Transverse colon (tissue), 4 donors: ENCODE data around the gene FNBP1. TPM values are rescaled to one million over a fixed set of nuclear protein-coding genes. Genes with fewer than 3 reads are reported as not detected.
"Not testable (repeated sequence)": the region's sequence is repeated elsewhere in the genome, so short reads cannot be mapped to it uniquely, and the experiment has no call there.

Experiments
- DNase-seq: peaks from one replicate; pipeline ENCODE4 v3.0.0-alpha.2; 2019
- H3K27ac ChIP-seq, 4 donors: fragments of 200-600 bp; sonication (generic); 2 replicates each; pipeline ENCODE4 v1.5.1; 2016 to 2018; ENCODE audit warnings: inconsistent platforms in 4 of 4
- H3K27me3 ChIP-seq: fragments of 200-600 bp; sonication (generic); 2 replicates; pipeline ENCODE4 v1.5.1; 2017; ENCODE audit warnings: inconsistent platforms
- H3K36me3 ChIP-seq, 4 donors: fragments of 200-600 bp; sonication (generic); 2 replicates each; pipeline ENCODE4 v1.5.1; 2017 to 2019; ENCODE audit warnings: inconsistent platforms in 4 of 4
- H3K4me1 ChIP-seq, 4 donors: fragments of 200-600 bp; sonication (generic); 2 replicates each; pipeline ENCODE4 v1.5.1; 2017 to 2020; ENCODE audit warnings: inconsistent platforms in 4 of 4
- H3K4me3 ChIP-seq, 4 donors: fragments of 200-600 bp; sonication (generic); 1 replicate in 1 of 4; 2 replicates in 3 of 4; pipeline versions ENCODE4 v1.5.1 to v1.6.1; 2017 to 2019; ENCODE audit warnings: inconsistent platforms in 4 of 4
- H3K9me3 ChIP-seq, 2 donors: fragments of 200-600 bp; sonication (generic); 2 replicates each; pipeline ENCODE4 v1.5.1; 2017 to 2019; ENCODE audit warnings: inconsistent platforms in 2 of 2
- CTCF ChIP-seq, 5 experiments: fragments of 200-600 bp in 3 of 5; fragments of 450-650 bp in 2 of 5; sonication (generic) in 3 of 5; IDR thresholded peaks; 1 replicate in 2 of 5; 2 replicates in 3 of 5; pipeline ENCODE4 v1.5.1; 2016 to 2017; ENCODE audit warnings: antibody characterized with exemption in 5 of 5, inconsistent platforms in 3 of 5, mild to moderate bottlenecking in 2 of 5, moderate library complexity in 1 of 5
- EP300 ChIP-seq: sonication (generic); formaldehyde crosslinking; IDR thresholded peaks from one replicate; pipeline ENCODE4 v1.6.1; 2017; ENCODE audit warnings: antibody characterized with exemption, low read depth
- POLR2A ChIP-seq: fragments of 450-650 bp; IDR thresholded peaks from one replicate; pipeline ENCODE4 v1.6.1; 2016; ENCODE audit warnings: antibody characterized with exemption, mild to moderate bottlenecking, moderate library complexity
- POLR2AphosphoS5 ChIP-seq, 3 donors: sonication (generic); formaldehyde crosslinking; IDR thresholded peaks; one replicate each; pipeline ENCODE4 v1.6.1; 2016; ENCODE audit warnings: antibody characterized with exemption in 3 of 3
- WGBS, 2 donors: methylation state at CpG; one replicate each; pipeline ENCODE4 v1.1.5; 2018; ENCODE audit warnings: low coverage in 1 of 2; 5-methylcytosine and 5-hydroxymethylcytosine counted together
- in situ Hi-C, 4 donors: fragments of 200-750 bp; cut with MboI; loops; one replicate each; pipeline versions ENCODE4 v1.15.0 to v1.15.1; 2017; ENCODE audit warnings: low sequenced_read_pairs in 3 of 4, low pct_ligation_motif_present in 1 of 4, low pct_unique_long_range_greater_than_20kb in 1 of 4
- intact Hi-C: fragments of 100-400 bp; cut with DNase I; formaldehyde crosslinking; loops from one replicate; pipeline ENCODE4 v1.15.1; 2023; ENCODE audit warnings: low total_unique reads
- total RNA-seq, 4 donors: library from RNA; depleted of rRNA; stranded (reverse); fragments of >200 nt; gene quantifications; one replicate each; pipeline ENCODE4 v1.1.0, GENCODE V29; 2016

Gene FNBP1
- total RNA-seq, 4 donors from 2014 or later: 38.5 to 114 (median 62.9) TPM

GRCh38 chr9:130002320-130002719 is 40.7 kb downstream of the FNBP1 start:
- H3K4me3 ChIP-seq: no peak overlapping the region
- H3K4me1 ChIP-seq: peaks cover 3 to 49% (median 19%) of the 10 kb centered on the region in 4 donors
- TF ChIP-seq EP300 (no peak), POLR2AphosphoS5 (IDR thresholded peaks at IDR 0.05) (no peak), CTCF (IDR thresholded peaks at IDR 0.05) (no peak), POLR2A (no peak)
- H3K27me3 ChIP-seq: no peaks in the 10 kb centered on the region
- no peaks in the 10 kb centered on the region for H3K9me3 ChIP-seq
- no peaks in the 10 kb centered on the region for H3K36me3 ChIP-seq
- H3K27ac ChIP-seq: no peak overlapping the region
- WGBS, 2 donors: 93 to 95% methylated on average over 5 of the region's 5 CpGs
- intact Hi-C loops (no loop called here), in situ Hi-C loops (no loop called here)
- no peak for DNase-seq

GRCh38 chr9:130001190-130001589 is 41.8 kb downstream of the FNBP1 start:
- H3K27me3 ChIP-seq: no peaks in the 10 kb centered on the region
- 58 to 73% methylated on average over 7 of the region's 7 CpGs for WGBS, 2 donors
- no peaks in the 10 kb centered on the region for H3K9me3 ChIP-seq
- TF ChIP-seq POLR2A: no peak
- intact Hi-C loops: no loop called here
- no peak overlapping the region for H3K4me3 ChIP-seq
- no peaks in the 10 kb centered on the region for H3K36me3 ChIP-seq
- no peak for DNase-seq
- peaks cover 5 to 54% (median 23%) of the 10 kb centered on the region in 4 donors for H3K4me1 ChIP-seq
- in situ Hi-C loops: no loop called here
- no peak overlapping the region for H3K27ac ChIP-seq

- in situ Hi-C loops: no loop called here
- no peak overlapping the region for H3K4me3 ChIP-seq
- H3K27ac ChIP-seq: peak overlapping the region; percentile 25 to 58 (median 48)
- no peak for TF ChIP-seq POLR2A
- no peak for TF ChIP-seq EP300
- no peak for TF ChIP-seq CTCF (IDR thresholded peaks at IDR 0.05)
- TF ChIP-seq POLR2AphosphoS5 (IDR thresholded peaks at IDR 0.05): no peak
- intact Hi-C loops: no loop called here
- H3K4me1 ChIP-seq: peaks cover 24 to 53% (median 30%) of the 10 kb centered on the region in 4 donors
- H3K27me3 ChIP-seq: no peaks in the 10 kb centered on the region
- DNase-seq: no peak
- no peaks in the 10 kb centered on the region for H3K9me3 ChIP-seq
- 71 to 73% methylated on average over 5 of the region's 5 CpGs for WGBS, 2 donors
- no peaks in the 10 kb centered on the region for H3K36me3 ChIP-seq
These were observed 43.9 kb downstream of the FNBP1 start for GRCh38 chr9:129999141-129999510.

GRCh38 chr9:129998491-129999140 is 44.4 kb downstream of the FNBP1 start:
- DNase-seq: no peak
- WGBS, 2 donors: 50 to 58% methylated on average over 3 to 5 of the region's 5 CpGs
- Histone ChIP-seq H3K27me3 (no peaks in the 10 kb centered on the region), H3K4me3 (no peak overlapping the region), H3K4me1 (peaks cover 21 to 50% (median 32%) of the 10 kb centered on the region in 4 donors), H3K9me3 (no peaks in the 10 kb centered on the region), H3K27ac (peak overlapping the region; percentile 25 to 58 (median 48)), H3K36me3 (no peaks in the 10 kb centered on the region)
- no peak for TF ChIP-seq POLR2AphosphoS5 (IDR thresholded peaks at IDR 0.05)
- TF ChIP-seq CTCF (IDR thresholded peaks at IDR 0.05): no peak
- TF ChIP-seq EP300: no peak
- TF ChIP-seq POLR2A: no peak
- in situ Hi-C loops (no loop called here), intact Hi-C loops (no loop called here)

- in situ Hi-C loops, H3K4me3 ChIP-seq, H3K27me3 ChIP-seq, DNase-seq, intact Hi-C loops, H3K9me3 ChIP-seq, H3K36me3 ChIP-seq: not testable (repeated sequence)
- 98% methylated on average over 3 of the region's 3 CpGs; no CpG with 5 or more reads in 1 of the 2 donors for WGBS, 2 donors
- peak overlapping the region in 1 of 4 donors; percentile 10 for H3K27ac ChIP-seq
- H3K4me1 ChIP-seq: peaks cover 18 to 46% (median 29%) of the 10 kb centered on the region in 4 donors
These were observed 45.3 kb downstream of the FNBP1 start for GRCh38 chr9:129997706-129998105.
